HG03432 (cell line): ENCODE data around the gene INHBB.

Experiments used
- ATAC-seq: cut with Tn5 transposase; IDR thresholded peaks from one replicate; pipeline ENCODE4 v1.9.1; 2021; ENCODE audit warnings: mild to moderate bottlenecking, moderate library complexity; ENCODE audit not compliant: unreplicated experiment

Gene INHBB

DNA sequence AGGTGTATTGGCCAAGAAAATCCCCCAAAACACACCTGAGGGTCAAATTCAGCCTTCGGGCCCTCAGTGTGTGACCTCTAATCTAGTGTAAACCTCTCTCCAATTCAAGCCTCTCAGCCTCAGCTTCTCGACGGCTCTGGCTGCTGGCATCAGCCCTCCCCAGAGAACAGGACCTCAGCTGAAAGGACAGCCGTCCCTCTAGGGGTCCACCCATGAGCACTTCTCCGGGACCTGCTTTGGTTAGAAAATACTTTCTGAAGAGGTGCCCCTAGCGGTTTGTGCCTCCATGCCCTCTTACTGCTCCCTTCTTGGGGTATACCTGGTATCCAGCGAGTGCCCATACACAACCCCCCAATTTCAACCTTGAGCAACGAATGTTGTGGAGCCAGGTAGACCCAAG is 48.8 kb downstream of the INHBB start:
- no peak for ATAC-seq

DNA sequence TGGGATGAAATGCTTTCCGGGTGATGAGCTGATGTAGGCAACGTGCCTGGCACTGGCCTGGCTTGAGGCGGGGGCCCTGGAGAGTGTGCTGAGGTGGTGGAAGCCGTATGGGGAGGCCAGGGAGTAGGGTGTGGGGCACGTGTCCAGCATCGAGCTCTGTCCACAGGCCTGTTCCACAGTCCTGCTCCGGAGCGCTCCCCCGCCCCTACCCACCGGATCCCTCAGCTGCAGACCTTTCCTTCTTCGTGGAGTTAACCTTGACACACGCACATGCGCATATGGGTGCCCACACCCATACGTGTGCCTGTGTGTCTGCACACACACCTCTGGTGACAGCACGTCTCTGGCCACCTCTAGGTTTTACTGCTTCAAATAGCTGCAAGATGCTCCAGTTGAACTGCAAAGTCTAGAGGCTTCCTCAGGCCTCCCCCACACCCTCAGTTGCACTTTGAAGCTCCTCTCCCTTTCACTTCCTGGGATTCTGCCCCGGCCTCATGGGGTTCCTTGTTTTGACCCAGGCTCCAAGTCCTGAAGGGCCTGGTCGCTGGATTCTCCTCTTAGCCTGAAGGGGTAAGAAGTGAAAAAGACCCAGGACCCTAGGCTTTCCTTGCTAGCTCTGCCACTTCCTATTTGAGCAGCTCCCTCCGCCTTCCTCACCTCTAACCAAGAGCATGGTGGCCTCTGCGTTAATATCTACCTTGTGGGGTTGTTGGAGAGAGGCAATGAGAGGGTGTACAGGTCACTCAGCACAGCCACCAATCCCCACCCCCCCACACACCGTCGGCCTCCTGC is 49.5 kb downstream of the INHBB start:
- ATAC-seq, result no peak

GRCh38 chr2:120396013-120396860 is 50.3 kb downstream of the INHBB start:
- no peak for ATAC-seq

DNA sequence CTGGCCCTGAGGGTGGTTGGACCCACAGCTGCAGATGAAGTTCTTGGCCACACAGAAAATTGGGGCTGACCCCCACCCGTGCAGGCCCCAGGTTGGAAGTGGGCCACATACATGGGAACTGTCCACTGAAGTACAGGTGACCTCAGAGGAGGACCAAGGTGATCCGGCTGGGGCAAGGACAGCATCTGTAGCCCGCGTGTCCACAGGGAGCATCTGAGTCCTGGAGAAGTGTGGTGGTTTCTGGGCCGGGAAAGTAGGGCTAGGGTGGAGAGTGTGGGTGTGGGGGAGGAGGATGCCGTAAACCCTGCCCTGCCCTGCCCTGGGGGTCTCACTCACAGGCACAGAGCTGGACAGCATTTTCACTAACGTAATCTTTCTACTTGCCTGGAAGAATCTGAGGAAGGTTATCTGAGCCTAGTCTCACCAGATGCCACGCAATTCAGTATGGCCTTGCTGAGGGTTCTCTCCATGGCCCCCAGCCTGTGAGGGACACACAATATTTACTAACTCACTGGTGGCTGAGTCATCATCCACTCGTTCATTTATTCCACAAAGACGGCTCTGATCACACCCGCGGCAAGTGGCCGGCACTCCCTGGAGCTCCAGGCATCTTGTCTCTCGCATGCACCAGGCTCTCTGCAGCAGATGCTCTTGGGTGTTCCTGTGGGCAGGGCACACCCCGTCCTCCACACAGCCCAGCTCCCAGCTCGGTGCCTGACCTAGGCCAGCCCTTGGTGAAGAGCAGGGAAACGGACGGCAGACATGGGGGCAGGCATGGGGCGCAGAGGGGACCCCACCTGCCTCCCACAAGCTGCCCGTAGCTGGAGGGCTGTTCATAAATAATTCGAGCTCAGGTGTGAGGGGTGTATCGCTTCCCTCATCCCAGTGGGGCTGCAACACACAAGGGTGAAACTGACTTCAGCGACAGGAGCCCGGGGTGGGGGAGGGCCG is 51.2 kb downstream of the INHBB start:
- no peak for ATAC-seq

GRCh38 chr2:120398051-120398995 is 52.4 kb downstream of the INHBB start:
- ATAC-seq, result no peak

GRCh38 chr2:120398996-120399888 is 53.3 kb downstream of the INHBB start:
- no peak for ATAC-seq

DNA sequence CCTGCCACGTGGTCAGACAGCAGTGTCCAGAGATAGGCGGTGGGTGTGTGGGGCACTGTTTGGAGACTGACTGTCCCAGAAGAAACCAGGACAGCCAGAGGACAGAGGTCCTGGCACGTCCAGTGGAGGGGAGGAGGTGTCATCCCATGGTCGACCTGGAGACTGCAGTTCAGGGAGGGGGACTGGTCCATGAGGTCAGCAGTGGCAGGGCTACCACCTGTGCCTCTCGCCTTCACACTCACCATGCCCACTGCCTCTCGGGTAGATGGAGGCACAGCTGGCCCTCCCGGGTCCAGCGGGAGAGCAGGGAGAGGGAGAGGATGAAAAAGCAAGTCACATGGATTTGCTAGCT is 53.9 kb downstream of the INHBB start:
- ATAC-seq, result no peak

- no peak for ATAC-seq
Observed at GRCh38 chr2:120400551-120400950, 54.6 kb downstream of the INHBB start.
